Measurements from ENCODE around the gene TRAPPC14. TPM values are rescaled to one million over a fixed set of nuclear protein-coding genes. Genes with fewer than 3 reads are reported as not detected.
A peak's percentile ranks its signal among the peaks of the same experiment; 100 is the strongest.

The TRAPPC14 gene
- polyA plus RNA-seq, 1 of the 3 experiments (the other 2 are of a cell fraction) = 13.9 TPM

DNA sequence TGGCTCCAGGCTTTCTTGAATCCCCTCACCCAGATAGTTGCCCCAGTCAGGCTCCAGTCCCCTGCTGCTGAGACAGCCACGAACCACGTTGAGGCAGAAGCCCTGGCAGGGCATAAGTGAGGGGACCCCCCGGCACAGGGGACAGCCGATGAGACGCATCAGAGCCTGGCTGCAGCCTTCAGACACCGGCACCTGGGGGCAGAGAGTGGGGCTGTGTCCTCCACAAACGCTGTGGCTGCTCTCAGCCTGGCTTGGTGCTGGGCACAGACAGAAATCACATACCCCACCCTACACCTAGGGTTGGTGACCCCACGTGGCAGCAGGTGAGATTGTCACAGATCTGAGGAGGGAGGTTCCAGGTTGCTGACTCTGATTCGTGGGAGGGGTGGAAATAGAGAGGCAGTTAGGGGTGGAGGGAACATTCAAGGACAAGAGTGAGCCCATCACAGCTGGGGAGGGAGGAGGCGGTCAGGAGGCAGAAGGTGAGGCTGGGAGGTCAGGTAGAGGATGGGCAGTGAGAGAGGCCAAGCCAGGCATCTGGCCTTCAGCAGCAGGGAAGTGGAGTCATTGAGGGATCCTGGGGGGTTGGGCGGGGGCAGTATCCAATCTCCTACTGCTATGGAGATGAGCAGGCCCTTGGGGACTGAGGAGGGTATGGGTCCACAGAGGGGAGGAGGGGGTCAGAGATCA lies 15.4 kb upstream of the TRAPPC14 start:
- Histone ChIP-seq H3K79me2 (ENCODE audit: insufficient read depth) (peaks cover 15% of the 10 kb centered on the region), H4K20me1 (ENCODE audit: insufficient read depth) (no peaks in the 10 kb centered on the region), H3K9me3 (no peaks in the 10 kb centered on the region), H3K4me1 (ENCODE audit: control insufficient read depth in 1 of 2, insufficient read depth in 2 of 2, low read depth in 1 of 2, low read length in 1 of 2) (peaks cover 0 to 16% of the 10 kb centered on the region in 2 experiments; a peak in 1 of 4 replicates), H3K27ac (ENCODE audit: low read depth in 2 of 2, low read length in 1 of 2) (no peak overlapping the region), H3K9ac (no peak overlapping the region), H3K4me3 (ENCODE audit: low read depth in 2 of 2, low read length in 1 of 2) (no peak overlapping the region), H3K9me2 (no peaks in the 10 kb centered on the region), H3K36me3 (replicated peaks in 1 of 2; ENCODE audit: control insufficient read depth in 1 of 2, insufficient read depth in 2 of 2, low read length in 1 of 2) (peaks cover 6 to 21% of the 10 kb centered on the region in 2 experiments), H2AFZ (ENCODE audit: low read depth) (no peak overlapping the region), H3F3A (replicated peaks; ENCODE audit: insufficient read depth) (peaks cover 14% of the 10 kb centered on the region), H3K27me3 (ENCODE audit: insufficient read depth) (no peaks in the 10 kb centered on the region), H3K4me2 (no peak overlapping the region)
- DNase-seq = peak; percentile 24
- TF ChIP-seq JUND (IDR thresholded peaks at IDR 0.05) (no peak), MEF2A (IDR thresholded peaks at IDR 0.05; ENCODE audit: borderline replicate concordance, low read depth) (no peak), SIN3A (IDR thresholded peaks at IDR 0.05; ENCODE audit: borderline replicate concordance, low read depth, low read length) (no peak), EZH2phosphoT487 (IDR thresholded peaks at IDR 0.05; ENCODE audit: borderline replicate concordance, low read depth) (no peak)
- POLR2A ChIA-PET = no interaction called here
- 91% methylated on average over 10 of the region's 11 CpGs for WGBS (ENCODE audit: low lambda C conversion rate)
- CTCF ChIA-PET = interaction anchor here (2.7 kb wide), 1 partner anchor 43 kb away, joined by 11 read pairs; no protein-coding TSS in a partner anchor

DNA sequence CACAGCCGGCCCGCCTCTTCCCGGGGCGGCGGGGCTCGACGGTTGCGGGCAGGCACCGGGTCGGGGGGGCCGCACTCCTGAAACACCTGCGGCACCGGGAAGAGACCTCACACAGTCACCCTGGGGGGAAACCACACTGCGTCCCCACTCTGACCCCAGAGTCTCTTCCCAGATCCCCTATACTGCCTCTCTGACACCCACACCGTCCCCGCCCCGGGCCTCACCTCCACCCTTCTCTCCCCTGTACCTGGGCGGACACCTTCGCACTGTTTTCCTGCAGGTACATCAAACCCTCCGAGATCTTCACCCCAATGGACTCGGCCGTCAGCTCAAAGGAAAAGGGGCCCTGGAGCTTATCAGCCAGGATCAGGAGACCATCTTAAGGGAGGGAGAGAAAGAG lies 13.3 kb upstream of the TRAPPC14 start:
- peaks cover 0 to 31% of the 10 kb centered on the region in 2 experiments; a peak in 1 of 4 replicates for H3K4me1 ChIP-seq (ENCODE audit: control insufficient read depth in 1 of 2, insufficient read depth in 2 of 2, low read depth in 1 of 2, low read length in 1 of 2)
- DNase-seq = no peak
- H3K9me3 ChIP-seq = no peaks in the 10 kb centered on the region
- H3K4me2 ChIP-seq = no peak overlapping the region
- no peak overlapping the region for H3K27ac ChIP-seq (ENCODE audit: low read depth in 2 of 2, low read length in 1 of 2)
- no peaks in the 10 kb centered on the region for H4K20me1 ChIP-seq (ENCODE audit: insufficient read depth)
- no peaks in the 10 kb centered on the region for H3K9me2 ChIP-seq
- TF ChIP-seq FOXM1 (IDR thresholded peaks at IDR 0.05; ENCODE audit: low read depth) (no peak), TCF12 (IDR thresholded peaks at IDR 0.05) (no peak)
- ChIA-PET CTCF (interaction anchor here (2.7 kb wide), 1 partner anchor 41 kb away, joined by 11 read pairs; no protein-coding TSS in a partner anchor), POLR2A (no interaction called here)
- peaks cover 6 to 21% of the 10 kb centered on the region in 2 experiments for H3K36me3 ChIP-seq (replicated peaks in 1 of 2; ENCODE audit: control insufficient read depth in 1 of 2, insufficient read depth in 2 of 2, low read length in 1 of 2)
- 95% methylated on average over 22 of the region's 22 CpGs for WGBS (ENCODE audit: low lambda C conversion rate)
- H3K27me3 ChIP-seq (ENCODE audit: insufficient read depth) = no peaks in the 10 kb centered on the region
- H3K9ac ChIP-seq = no peak overlapping the region
- H2AFZ ChIP-seq (ENCODE audit: low read depth) = no peak overlapping the region
- peaks cover 13% of the 10 kb centered on the region for H3K79me2 ChIP-seq (ENCODE audit: insufficient read depth)
- peaks cover 18% of the 10 kb centered on the region for H3F3A ChIP-seq (replicated peaks; ENCODE audit: insufficient read depth)
- no peak overlapping the region for H3K4me3 ChIP-seq (ENCODE audit: low read depth in 2 of 2, low read length in 1 of 2)

DNA sequence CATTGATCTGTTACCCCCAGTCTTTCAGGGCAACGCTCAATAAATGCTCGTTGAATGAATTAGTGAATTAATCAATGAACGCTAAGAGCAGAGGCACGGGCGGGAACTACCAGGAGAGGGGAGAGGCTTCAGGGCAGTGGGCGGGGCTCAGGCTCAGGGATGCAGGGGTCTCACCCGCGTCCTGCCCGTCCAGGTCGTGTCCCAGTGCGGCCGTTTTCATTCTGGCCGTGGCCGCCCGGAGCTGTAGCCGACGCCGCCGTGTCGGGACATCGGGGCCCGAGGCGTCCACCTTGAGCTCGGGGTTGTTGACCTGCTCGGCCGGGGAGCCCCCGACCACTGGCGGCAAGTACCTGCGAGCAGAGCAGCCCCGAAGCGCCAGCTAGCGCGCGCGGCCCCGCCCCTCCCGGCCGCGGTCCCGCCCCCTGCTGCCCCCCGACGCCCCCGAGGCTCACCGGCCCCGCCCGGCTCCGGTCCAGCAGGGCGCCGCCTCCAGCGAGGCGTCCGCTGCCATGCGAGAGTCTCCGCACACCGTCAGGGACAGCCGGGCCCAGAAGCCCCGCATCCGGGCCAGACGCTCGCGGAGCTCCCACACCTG lies 12.7 kb upstream of the TRAPPC14 start:
- WGBS (ENCODE audit: low lambda C conversion rate) = 83% methylated on average over 15 of the region's 61 CpGs
- Histone ChIP-seq H3K36me3 (replicated peaks in 1 of 2; ENCODE audit: control insufficient read depth in 1 of 2, insufficient read depth in 2 of 2, low read length in 1 of 2) (peaks cover 6 to 21% of the 10 kb centered on the region in 2 experiments), H3K9me3 (no peaks in the 10 kb centered on the region), H3K4me1 (ENCODE audit: control insufficient read depth in 1 of 2, insufficient read depth in 2 of 2, low read depth in 1 of 2, low read length in 1 of 2) (peaks cover 0 to 27% of the 10 kb centered on the region in 2 experiments; a peak in 1 of 4 replicates), H3F3A (replicated peaks; ENCODE audit: insufficient read depth) (peaks cover 18% of the 10 kb centered on the region), H3K27me3 (ENCODE audit: insufficient read depth) (no peaks in the 10 kb centered on the region), H3K27ac (ENCODE audit: low read depth in 2 of 2, low read length in 1 of 2) (no peak overlapping the region), H3K79me2 (ENCODE audit: insufficient read depth) (peaks cover 8% of the 10 kb centered on the region; the same call in 1 of the 2 replicates), H3K9me2 (no peaks in the 10 kb centered on the region), H3K4me2 (no peak overlapping the region), H2AFZ (ENCODE audit: low read depth) (no peak overlapping the region), H3K9ac (no peak overlapping the region), H3K4me3 (ENCODE audit: low read depth in 2 of 2, low read length in 1 of 2) (no peak overlapping the region), H4K20me1 (ENCODE audit: insufficient read depth) (no peaks in the 10 kb centered on the region)
- ChIA-PET POLR2A (no interaction called here), CTCF (interaction anchor here (2.7 kb wide), 1 partner anchor 40 kb away, joined by 11 read pairs; no protein-coding TSS in a partner anchor)
- DNase-seq = no peak
- TF ChIP-seq NRF1 (IDR thresholded peaks at IDR 0.05; ENCODE audit: low read depth, low read length) = no peak
- no peak for TF ChIP-seq MXI1 (IDR thresholded peaks at IDR 0.05; ENCODE audit: low read depth, low read length)
- no peak for TF ChIP-seq CHD2 (IDR thresholded peaks at IDR 0.05; ENCODE audit: low read length, partially characterized antibody)
- TF ChIP-seq EZH2phosphoT487 (IDR thresholded peaks at IDR 0.05; ENCODE audit: borderline replicate concordance, low read depth) = no peak
- no peak for TF ChIP-seq EP300 (IDR thresholded peaks at IDR 0.05; ENCODE audit: borderline replicate concordance in 1 of 2, low read depth in 1 of 2, low read length in 1 of 2)
- TF ChIP-seq, protein P1, sequence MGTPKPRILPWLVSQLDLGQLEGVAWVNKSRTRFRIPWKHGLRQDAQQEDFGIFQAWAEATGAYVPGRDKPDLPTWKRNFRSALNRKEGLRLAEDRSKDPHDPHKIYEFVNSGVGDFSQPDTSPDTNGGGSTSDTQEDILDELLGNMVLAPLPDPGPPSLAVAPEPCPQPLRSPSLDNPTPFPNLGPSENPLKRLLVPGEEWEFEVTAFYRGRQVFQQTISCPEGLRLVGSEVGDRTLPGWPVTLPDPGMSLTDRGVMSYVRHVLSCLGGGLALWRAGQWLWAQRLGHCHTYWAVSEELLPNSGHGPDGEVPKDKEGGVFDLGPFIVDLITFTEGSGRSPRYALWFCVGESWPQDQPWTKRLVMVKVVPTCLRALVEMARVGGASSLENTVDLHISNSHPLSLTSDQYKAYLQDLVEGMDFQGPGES (IDR thresholded peaks at IDR 0.05; ENCODE audit: low read depth, low read length) = no peak
- no peak for TF ChIP-seq POLR2AphosphoS5 (IDR thresholded peaks at IDR 0.05; ENCODE audit: low read depth, low read length)
- no peak for TF ChIP-seq RAD21 (IDR thresholded peaks at IDR 0.05; ENCODE audit: low read length)
- no peak for TF ChIP-seq SMC3 (IDR thresholded peaks at IDR 0.05; ENCODE audit: low read depth, low read length)
- TF ChIP-seq SIN3A (IDR thresholded peaks at IDR 0.05; ENCODE audit: borderline replicate concordance, low read depth, low read length) = no peak
- TF ChIP-seq TAF1 (IDR thresholded peaks at IDR 0.05; ENCODE audit: borderline replicate concordance, low read depth, low read length) = no peak
- TF ChIP-seq, protein P2, sequence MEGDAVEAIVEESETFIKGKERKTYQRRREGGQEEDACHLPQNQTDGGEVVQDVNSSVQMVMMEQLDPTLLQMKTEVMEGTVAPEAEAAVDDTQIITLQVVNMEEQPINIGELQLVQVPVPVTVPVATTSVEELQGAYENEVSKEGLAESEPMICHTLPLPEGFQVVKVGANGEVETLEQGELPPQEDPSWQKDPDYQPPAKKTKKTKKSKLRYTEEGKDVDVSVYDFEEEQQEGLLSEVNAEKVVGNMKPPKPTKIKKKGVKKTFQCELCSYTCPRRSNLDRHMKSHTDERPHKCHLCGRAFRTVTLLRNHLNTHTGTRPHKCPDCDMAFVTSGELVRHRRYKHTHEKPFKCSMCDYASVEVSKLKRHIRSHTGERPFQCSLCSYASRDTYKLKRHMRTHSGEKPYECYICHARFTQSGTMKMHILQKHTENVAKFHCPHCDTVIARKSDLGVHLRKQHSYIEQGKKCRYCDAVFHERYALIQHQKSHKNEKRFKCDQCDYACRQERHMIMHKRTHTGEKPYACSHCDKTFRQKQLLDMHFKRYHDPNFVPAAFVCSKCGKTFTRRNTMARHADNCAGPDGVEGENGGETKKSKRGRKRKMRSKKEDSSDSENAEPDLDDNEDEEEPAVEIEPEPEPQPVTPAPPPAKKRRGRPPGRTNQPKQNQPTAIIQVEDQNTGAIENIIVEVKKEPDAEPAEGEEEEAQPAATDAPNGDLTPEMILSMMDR (IDR thresholded peaks at IDR 0.05) = no peak
- no peak for TF ChIP-seq MEF2A (IDR thresholded peaks at IDR 0.05; ENCODE audit: borderline replicate concordance, low read depth)
- no peak for TF ChIP-seq JUND (IDR thresholded peaks at IDR 0.05)
- TF ChIP-seq FOXJ3 (CRISPR knock-in tag; IDR thresholded peaks at IDR 0.05) = no peak
- TF ChIP-seq YY1 (IDR thresholded peaks at IDR 0.05; ENCODE audit: low read depth) = no peak
- no peak for TF ChIP-seq ELF1 (IDR thresholded peaks at IDR 0.05)
